ENCODE data around the gene MCEMP1. TPM values are rescaled to one million over a fixed set of nuclear protein-coding genes. Genes with fewer than 3 reads are reported as not detected.

The MCEMP1 gene
- 0.96 TPM for total RNA-seq (ENCODE audit: insufficient read depth, low replicate concordance)

- DNase-seq (ENCODE audit: low spot score), result no peak
Measured at GRCh38 chr19:7676854-7677253, at the start of gene MCEMP1. Gene MCEMP1 (plus strand): TSS chr19:7677090. CDS start chr19:7677121, 31 bp downstream.

DNA sequence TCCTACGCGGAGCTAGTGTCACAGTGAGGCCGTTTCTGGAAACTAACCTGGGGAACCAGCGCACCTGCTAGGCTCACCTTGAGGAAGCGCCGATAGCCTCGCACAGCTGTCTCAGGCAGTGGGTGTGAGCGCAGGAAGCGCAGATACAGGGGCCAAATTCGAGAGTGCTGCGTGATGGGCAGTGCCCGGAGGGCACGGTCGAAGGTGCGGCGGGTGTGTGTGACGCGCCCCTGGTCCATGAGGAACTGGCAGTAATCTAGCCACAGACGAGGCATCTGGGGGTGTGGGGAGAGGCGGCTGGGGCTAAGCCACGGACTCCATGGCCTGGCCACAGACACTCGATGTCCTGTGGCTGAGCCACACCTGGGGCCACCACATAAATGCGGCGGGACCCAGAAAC lies 49.7 kb upstream of the MCEMP1 start:
- DNase-seq (ENCODE audit: low spot score), result no peak

DNA sequence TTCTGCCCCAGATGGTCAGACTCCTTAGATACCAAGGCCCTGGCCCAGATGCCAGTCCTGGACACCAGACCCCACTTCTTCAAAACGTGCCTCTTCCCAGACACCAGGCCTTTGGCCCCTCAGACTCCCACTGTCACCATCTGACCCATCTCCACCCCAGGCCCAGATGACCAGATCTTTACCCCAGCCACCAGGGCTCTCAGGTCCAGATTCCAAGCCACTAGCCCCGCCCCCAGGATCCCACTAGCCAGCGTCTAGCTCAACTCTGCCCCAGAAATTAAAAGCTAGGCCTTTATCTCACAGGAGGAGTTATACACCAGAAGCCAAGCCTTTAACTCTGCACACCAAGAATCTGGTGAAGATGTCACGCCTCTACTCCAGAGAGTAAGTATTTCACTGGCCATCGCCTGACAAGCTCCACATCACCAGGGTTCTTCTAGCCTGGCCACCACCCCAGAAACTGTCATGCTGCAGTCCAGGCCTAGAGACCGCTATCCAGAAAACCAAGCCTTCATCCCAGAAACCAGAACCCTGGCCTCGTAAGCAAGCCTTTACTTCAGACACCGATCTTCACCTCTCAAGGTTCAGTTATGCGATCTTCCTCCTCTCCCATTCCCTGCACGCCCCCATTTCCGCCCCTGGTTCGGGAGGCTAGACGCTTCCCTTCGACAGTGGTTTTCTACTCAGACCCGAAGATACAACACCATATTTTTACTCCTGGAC lies 48.1 kb upstream of the MCEMP1 start:
- DNase-seq (ENCODE audit: low spot score), result no peak

DNA sequence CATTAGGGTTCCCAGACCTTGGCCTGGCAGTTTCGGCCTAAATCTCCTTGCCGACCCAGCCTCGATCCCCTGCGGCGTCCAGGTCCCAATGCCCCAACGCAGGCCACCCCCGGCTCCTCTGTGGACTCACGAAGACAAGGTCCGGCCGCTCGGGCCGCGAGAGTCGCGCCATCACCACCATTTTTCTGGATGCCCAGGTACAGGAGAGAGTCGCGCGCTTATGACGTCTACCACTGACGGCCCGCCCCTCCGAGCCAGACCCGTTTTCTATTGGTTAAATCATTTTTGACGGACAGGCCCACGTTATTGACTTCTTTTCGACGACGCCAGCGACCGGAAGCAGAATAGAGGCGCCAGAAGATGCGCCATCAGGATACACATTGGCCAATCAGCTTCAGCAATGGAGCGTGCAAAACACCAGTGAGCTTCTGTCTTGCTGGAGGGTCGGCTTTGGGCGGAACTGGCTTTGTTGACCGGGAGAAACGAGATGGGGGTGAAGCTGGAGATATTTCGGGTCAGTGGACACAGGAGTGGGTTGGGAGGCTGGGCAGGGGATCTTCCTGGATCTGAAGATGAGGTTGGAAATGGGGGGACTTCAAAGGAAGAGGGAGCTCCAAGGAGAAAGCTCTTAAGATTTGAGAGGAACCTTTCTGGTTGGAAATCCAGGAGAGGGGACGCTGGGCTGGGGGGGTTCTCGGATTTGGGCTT lies 47.4 kb upstream of the MCEMP1 start, which contains the start of the genes PET100 and XAB2:
Gene PET100, plus strand, starts transcription at position 447 of the 708 bp plus-strand sequence. Its CDS starts 41 bp downstream, at position 488.
Gene XAB2, minus strand, starts transcription at position 199 of the 708 bp plus-strand sequence. Its CDS starts 18 bp downstream, at position 181.
- DNase-seq (ENCODE audit: low spot score), result peak; percentile 99

DNA sequence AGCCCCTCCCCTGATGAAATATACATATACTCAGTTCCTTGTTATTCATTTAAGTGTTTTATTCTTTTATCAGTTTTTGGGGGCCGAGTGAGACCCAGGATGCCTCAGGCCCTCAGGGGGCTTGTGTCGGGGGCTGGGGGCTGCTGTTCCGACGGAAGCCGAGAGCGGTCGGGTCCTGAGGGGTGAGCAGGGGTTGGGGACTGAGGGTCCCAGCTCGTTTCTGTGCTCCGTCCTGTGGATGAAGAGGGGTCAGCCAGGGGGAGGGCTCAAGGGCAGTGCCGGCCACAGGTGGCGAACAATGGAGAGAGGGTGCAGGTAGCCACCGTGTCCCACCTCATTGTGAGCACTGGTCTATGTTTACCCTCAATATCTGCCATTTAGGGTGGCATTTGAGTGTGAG lies 45.3 kb upstream of the MCEMP1 start:
- DNase-seq (ENCODE audit: low spot score), result no peak

- no peak for DNase-seq (ENCODE audit: low spot score)
Measured at GRCh38 chr19:7632340-7633203, 44.3 kb upstream of the MCEMP1 start.

- no peak for DNase-seq (ENCODE audit: low spot score)
Measured at GRCh38 chr19:7633698-7634097, 43.2 kb upstream of the MCEMP1 start, which contains the start of gene PCP2. Gene PCP2 (minus strand): TSS chr19:7633719. CDS start chr19:7633457, 262 bp downstream.

GRCh38 chr19:7635670-7636069 lies 41.2 kb upstream of the MCEMP1 start:
- no peak for DNase-seq (ENCODE audit: low spot score)

DNA sequence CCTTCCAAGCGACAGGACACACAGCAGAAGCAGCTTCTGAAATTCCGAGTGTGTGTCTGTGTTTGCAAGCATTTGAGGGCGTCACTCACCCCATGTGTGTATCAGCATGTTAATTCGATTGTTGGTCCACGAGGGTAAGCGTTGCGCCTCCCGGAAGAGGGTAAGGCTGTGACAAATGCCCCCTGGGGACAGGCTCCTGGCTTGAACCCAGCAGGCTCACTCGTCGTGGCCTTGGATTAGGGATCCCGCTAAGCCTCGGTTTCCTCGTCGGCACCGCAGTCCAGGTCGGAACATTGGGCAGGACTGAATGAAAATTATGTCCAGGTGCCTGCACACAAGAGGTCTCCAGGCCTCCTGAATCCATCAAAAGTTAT lies 40.6 kb upstream of the MCEMP1 start:
- DNase-seq (ENCODE audit: low spot score), result no peak

GRCh38 chr19:7636691-7637373 lies 40.1 kb upstream of the MCEMP1 start, which contains the start of gene STXBP2:
Gene STXBP2 (plus strand): TSS chr19:7637110. CDS start chr19:7637150, 40 bp downstream.
- peak; percentile 34 for DNase-seq (ENCODE audit: low spot score)

DNA sequence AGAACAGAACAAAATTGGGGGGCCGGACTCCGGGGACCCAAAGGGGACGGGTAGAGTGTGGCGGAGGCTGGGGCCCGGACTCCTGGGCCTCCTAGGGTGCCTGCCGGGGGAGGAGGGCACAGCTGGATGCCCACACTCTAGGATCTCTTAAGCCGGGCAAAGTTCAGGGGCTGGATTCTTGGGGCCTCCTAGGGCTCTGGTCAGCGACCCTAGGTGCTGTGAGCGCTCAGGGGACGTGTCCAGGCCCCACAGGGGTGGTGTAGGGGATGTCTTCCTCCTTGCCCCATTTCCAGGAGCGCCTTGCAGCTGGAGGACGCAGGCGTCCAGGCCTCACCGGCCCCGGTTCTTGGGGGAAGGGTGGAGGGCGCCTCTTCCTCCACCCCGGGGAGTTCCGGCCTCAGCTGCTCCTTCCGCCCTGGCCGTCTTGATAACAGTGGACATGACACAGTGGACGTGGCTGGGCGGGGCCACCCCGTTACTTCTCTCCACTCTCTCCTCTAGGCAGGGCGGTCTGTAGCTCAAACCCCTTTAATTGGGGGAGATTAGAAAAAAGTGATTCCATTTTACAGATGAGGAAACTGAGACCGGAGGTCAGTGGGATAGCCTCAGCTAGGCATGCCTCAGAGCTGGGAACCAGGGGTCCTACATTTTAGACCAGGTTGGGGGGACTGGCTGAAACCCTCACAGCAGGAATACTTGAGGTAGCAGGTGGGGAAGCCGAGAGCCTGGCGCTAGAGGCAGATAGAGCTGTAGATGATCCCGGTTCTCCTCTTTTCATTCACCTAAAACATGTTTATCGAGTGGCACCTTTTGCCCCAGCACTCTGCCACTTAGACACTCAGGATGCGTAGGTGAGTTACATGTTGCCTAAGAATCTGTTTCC lies 39.3 kb upstream of the MCEMP1 start:
- DNase-seq (ENCODE audit: low spot score), result no peak

- no peak for DNase-seq (ENCODE audit: low spot score)
Measured at GRCh38 chr19:7638802-7639465, 38.0 kb upstream of the MCEMP1 start.

GRCh38 chr19:7639863-7640348 lies 37.0 kb upstream of the MCEMP1 start:
- no peak for DNase-seq (ENCODE audit: low spot score)

DNA sequence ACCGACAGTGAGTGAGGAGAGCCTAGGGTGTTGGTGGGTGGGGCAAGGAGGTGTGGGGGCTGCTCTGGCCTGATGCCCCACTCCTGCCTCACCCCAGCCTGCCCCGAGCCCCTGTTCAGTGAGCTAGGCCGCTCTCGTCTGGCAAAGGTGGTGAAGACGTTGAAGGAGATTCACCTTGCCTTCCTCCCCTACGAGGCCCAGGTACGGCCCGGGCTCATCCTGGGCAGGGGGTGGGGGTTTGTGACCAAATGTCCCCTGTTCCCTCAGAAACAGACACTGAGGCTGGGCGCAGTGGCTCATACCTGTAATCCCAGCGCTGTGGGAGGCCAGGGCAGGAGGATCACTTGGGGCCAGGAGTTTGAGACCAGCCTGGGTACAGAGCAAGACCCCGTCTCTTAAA lies 36.1 kb upstream of the MCEMP1 start:
- DNase-seq (ENCODE audit: low spot score), result no peak

- no peak for DNase-seq (ENCODE audit: low spot score)
Measured at GRCh38 chr19:7641290-7642276, 35.3 kb upstream of the MCEMP1 start.

DNA sequence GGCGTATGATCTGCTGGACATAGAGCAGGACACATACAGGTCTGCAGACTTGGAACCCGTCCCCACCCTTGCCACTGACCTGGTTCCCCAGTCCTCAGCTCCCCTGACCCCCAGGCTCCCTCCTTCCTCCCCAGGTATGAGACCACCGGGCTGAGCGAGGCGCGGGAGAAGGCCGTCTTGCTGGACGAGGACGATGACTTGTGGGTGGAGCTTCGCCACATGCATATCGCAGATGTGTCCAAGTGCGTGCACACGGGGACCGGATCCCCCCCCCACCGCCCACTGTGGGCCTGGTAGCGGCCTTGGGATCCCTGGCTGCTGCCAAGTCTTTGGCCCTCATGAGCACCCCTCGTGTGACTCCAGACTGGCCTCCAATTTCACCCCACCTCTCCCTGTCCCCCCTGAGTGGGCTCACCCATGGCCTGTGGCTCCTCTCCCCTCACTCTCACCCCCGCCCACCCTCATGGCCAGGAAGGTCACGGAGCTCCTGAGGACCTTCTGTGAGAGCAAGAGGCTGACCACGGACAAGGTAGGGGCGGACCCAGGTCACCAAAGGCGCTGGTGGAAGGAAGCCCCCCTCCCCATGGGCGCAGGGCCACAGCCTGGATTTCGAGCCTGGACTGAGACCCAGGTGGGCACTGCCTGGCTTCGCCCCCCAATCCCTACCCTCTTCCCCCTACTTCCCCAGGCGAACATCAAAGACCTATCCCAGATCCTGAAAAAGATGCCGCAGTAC lies 34.4 kb upstream of the MCEMP1 start:
- DNase-seq (ENCODE audit: low spot score), result no peak

DNA sequence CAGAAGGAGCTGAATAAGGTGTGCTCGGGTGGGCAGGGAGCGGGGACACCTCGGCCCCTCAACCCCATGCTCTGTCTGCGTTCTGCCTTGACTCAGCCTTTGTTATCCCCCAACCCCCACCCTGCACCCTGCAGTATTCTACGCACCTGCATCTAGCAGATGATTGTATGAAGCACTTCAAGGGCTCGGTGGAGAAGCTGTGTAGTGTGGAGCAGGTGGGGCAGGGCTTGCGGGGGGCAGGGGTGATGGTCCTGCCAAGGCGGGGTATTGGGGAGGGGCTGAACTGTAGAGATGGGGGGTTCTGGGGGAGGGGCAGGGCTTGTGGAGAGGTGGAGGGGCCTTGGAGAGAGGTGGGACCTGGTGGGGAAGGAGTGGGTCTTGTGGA lies 33.9 kb upstream of the MCEMP1 start:
- no peak for DNase-seq (ENCODE audit: low spot score)
